NCI-H2107 treated with DMSO at 0.1 percent for 48 hours (cell line): ENCODE measurements around the gene ITK.

Source experiments
- DNase-seq: peaks from one replicate; lab custom pipeline; 2025; ENCODE audit not compliant: unreplicated experiment; lab: John Stamatoyannopoulos, UW

The ITK gene

DNA sequence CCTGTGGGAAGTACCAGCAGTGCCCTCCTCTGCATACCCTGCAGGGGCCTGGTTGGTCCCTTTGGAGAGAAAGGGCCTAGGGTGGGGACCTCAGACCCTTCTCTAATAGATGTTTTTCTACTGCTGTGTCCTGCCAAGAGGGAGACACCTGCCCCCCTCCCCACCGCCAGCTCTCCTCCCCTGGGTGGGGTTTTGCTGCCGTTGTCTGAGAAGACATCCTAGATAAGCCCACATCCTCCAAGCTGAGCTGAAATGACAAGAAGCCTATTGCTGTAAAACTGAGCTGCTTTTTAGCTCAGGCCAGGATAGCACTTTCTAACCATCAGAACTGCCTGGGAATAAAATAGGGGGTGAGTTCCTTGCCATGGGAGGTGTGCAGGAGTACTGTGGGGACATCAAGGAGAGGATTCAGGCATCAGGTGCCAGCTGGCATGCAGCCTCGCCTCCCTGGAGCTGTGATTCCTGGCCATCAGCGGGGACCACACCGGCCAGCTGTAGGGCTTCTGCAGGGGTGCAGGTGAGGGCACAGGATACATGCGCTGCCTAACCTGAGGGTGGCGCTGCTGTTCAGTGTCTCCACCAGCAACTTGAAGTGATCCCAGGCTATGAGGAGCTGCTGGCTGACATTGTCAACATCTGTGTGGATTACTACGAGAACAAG lies 123.2 kb downstream of the ITK start:
- DNase-seq: no peak
